Activated B cell treated with CpG ODN at 0.5 μM for 24 hours (primary cell): Measurements from ENCODE around the gene GABRG3. TPM values are rescaled to one million over a fixed set of nuclear protein-coding genes. Genes with fewer than 3 reads are reported as not detected.

ENCODE experiments used
- ATAC-seq: fragments of 200-7000 bp; cut with Tn5 transposase; one replicate; pipeline ENCODE4 v1.10.0; 2021; ENCODE audit warnings: low read depth, mild to moderate bottlenecking, moderate library complexity
- CTCF ChIA-PET: fragments of 350-600 bp; sonication (Branson Sonifier 250); formaldehyde crosslinking; loops from one replicate; lab custom pipeline; 2021; ENCODE audit warnings: antibody characterized with exemption; lab: Charles Lee
- POLR2A ChIA-PET: fragments of 350-600 bp; sonication (Branson Sonifier 250); formaldehyde crosslinking; loops from one replicate; lab custom pipeline; 2021; ENCODE audit warnings: antibody characterized with exemption; lab: Charles Lee
- DNase-seq: peaks from one replicate; pipeline ENCODE4 v3.0.0; 2022
- H3K27ac Mint-ChIP-seq: one replicate; pipeline ENCODE4 v1.8.0; 2020; ENCODE audit warnings: mixed read lengths
- H3K27me3 Mint-ChIP-seq: one replicate; pipeline ENCODE4 v1.8.0; 2021; ENCODE audit warnings: mixed read lengths
- H3K36me3 Mint-ChIP-seq: one replicate; pipeline ENCODE4 v1.8.0; 2021; ENCODE audit warnings: low read depth, mixed read lengths
- H3K4me1 Mint-ChIP-seq: one replicate; pipeline ENCODE4 v1.8.0; 2021; ENCODE audit warnings: mixed read lengths
- H3K4me3 Mint-ChIP-seq: one replicate; pipeline ENCODE4 v1.8.0; 2020; ENCODE audit warnings: mild to moderate bottlenecking, mixed read lengths
- H3K9me3 Mint-ChIP-seq: one replicate; pipeline ENCODE4 v1.8.0; 2020; ENCODE audit warnings: mixed read lengths
- intact Hi-C: fragments of 100-400 bp; cut with micrococcal nuclease; formaldehyde crosslinking; loops from one replicate; pipeline ENCODE4 v1.15.1; 2024
- total RNA-seq: library from RNA; stranded (reverse); gene quantifications from 2 replicates; pipeline ENCODE4 v1.2.3, GENCODE V29; 2022
- TF ChIP-seq, protein P1 (sequence below): fragments of 200-600 bp; IDR thresholded peaks from one replicate; pipeline ENCODE4 v1.8.0; 2022; ENCODE audit warnings: antibody characterized with exemption, mild to moderate bottlenecking

Gene GABRG3
- total RNA-seq, 1 donor from 2014 or later: not detected

DNA sequence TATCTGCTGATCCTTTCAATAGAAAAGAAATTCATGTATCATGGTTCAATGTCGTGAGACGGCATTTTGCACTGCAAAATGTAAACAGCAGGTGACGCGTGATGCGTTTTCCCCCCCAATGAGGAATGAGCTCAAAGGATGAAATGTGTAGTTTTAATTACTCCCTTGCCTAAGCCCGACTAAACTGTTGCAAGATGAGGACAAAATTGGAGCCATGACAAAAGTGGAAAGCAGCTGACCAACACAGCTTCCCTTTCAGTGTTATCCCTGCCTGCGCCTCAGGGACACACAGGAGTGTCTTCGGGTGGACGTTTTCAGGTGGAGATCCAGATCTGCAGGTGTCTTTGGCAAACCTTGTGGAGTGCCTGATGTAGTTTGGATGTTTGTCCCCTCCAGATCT, 92.0 kb downstream of the GABRG3 start:
- Mint-ChIP-seq H3K9me3 (peaks cover 3% of the 10 kb centered on the region), H3K27ac (no peak overlapping the region), H3K4me3 (no peak overlapping the region), H3K4me1 (no peaks in the 10 kb centered on the region), H3K36me3 (no peaks in the 10 kb centered on the region), H3K27me3 (no peaks in the 10 kb centered on the region)
- DNase-seq (no peak), ATAC-seq (no peak)
- POLR2A ChIA-PET: no interaction called here
- intact Hi-C loops: no loop called here
- CTCF ChIA-PET: no interaction called here
- TF ChIP-seq, protein P1, sequence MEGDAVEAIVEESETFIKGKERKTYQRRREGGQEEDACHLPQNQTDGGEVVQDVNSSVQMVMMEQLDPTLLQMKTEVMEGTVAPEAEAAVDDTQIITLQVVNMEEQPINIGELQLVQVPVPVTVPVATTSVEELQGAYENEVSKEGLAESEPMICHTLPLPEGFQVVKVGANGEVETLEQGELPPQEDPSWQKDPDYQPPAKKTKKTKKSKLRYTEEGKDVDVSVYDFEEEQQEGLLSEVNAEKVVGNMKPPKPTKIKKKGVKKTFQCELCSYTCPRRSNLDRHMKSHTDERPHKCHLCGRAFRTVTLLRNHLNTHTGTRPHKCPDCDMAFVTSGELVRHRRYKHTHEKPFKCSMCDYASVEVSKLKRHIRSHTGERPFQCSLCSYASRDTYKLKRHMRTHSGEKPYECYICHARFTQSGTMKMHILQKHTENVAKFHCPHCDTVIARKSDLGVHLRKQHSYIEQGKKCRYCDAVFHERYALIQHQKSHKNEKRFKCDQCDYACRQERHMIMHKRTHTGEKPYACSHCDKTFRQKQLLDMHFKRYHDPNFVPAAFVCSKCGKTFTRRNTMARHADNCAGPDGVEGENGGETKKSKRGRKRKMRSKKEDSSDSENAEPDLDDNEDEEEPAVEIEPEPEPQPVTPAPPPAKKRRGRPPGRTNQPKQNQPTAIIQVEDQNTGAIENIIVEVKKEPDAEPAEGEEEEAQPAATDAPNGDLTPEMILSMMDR: no peak

DNA sequence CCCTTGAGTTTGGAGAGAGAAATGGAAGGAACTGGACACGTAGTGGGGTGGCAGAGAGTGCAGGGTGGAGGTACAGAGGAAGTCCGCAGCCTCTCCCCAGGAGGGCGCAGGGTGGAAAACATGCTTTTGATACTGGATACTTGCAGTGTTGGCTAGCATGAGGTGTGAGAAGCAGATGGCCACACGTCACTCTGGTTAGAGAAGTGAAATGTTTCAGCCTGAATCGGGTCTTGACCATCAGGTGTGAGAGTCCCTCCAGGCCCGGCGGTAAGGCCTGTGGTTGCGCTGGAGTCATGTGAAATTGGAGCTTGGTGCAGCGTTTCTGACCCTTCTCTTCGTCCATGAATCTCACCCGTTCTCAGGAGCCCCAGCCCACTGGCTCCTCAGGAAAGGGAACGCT, 93.1 kb downstream of the GABRG3 start:
- POLR2A ChIA-PET: no interaction called here
- DNase-seq (no peak), ATAC-seq (no peak)
- CTCF ChIA-PET: no interaction called here
- Mint-ChIP-seq H3K4me3 (no peak overlapping the region), H3K9me3 (peaks cover 9% of the 10 kb centered on the region), H3K27ac (no peak overlapping the region), H3K27me3 (no peaks in the 10 kb centered on the region), H3K36me3 (no peaks in the 10 kb centered on the region), H3K4me1 (no peaks in the 10 kb centered on the region)
- TF ChIP-seq, protein P1: no peak
- intact Hi-C loops: no loop called here

DNA sequence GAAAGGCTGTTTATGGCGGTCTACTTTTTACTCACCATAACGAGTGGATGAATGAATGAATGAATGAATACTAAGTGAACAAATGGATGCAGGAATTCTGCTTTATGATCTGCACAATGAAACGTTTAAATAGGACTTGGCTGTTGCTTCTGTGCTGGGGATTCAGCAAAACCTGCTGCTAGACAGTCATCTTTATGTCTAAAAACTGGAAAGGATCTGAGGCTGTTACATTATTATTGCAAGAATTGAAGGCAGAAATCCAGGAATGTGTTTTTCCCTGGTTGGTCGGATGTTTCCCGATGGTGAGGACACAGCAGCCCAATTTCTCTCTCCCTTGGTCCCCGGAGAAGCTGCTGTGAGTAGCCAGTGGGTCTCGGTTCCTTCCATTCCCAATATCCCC, 94.2 kb downstream of the GABRG3 start:
- no peak for ATAC-seq
- intact Hi-C loops: no loop called here
- no peak overlapping the region for H3K4me3 Mint-ChIP-seq
- no peak for DNase-seq
- no peaks in the 10 kb centered on the region for H3K36me3 Mint-ChIP-seq
- TF ChIP-seq, protein P1: no peak
- ChIA-PET CTCF (no interaction called here), POLR2A (no interaction called here)
- H3K27ac Mint-ChIP-seq: no peak overlapping the region
- H3K27me3 Mint-ChIP-seq: no peaks in the 10 kb centered on the region
- peaks cover 13% of the 10 kb centered on the region for H3K9me3 Mint-ChIP-seq
- H3K4me1 Mint-ChIP-seq: no peaks in the 10 kb centered on the region

DNA sequence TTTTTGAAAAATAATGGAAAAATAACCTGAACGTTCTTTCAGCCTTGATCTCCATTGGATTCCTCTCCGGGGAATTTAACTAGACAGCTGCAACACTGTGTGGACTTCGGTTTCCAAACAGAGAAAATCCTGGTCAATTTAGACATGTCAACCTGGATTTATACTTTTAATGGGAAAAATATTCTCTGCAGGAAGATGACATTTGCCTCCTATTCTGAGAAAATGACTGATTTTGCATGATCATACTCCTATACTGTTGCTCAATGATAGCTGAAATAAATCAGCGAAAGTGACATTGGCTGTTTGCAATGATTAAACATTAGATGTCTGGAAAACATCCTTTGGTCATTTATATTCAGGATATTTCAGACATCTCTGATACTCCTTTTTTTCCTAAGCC, 94.8 kb downstream of the GABRG3 start:
- no peaks in the 10 kb centered on the region for H3K27me3 Mint-ChIP-seq
- H3K9me3 Mint-ChIP-seq: peaks cover 13% of the 10 kb centered on the region
- ATAC-seq (no peak), DNase-seq (no peak)
- POLR2A ChIA-PET: no interaction called here
- H3K4me1 Mint-ChIP-seq: no peaks in the 10 kb centered on the region
- no peak overlapping the region for H3K4me3 Mint-ChIP-seq
- CTCF ChIA-PET: no interaction called here
- TF ChIP-seq, protein P1: no peak
- H3K36me3 Mint-ChIP-seq: no peaks in the 10 kb centered on the region
- H3K27ac Mint-ChIP-seq: no peak overlapping the region
- intact Hi-C loops: no loop called here

DNA sequence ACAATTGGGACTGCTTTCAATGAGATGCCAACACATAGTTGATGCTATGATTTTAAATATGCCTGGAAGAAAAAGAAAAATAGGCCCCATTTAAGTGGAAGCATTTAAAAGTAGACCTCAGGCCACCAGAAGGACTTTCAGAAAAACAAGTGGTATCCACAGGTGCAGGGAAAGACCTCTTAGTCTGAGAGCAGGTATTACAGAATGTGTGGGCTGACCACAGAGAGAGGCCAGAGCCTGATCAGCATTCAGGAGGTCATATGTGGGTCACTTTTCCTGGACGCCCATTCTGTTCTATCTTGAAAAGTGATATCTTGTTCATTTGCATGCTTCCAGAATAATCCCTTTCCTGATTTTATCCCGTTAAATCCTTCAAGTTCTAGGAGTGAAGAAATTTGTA, 95.5 kb downstream of the GABRG3 start:
- DNase-seq: no peak
- CTCF ChIA-PET: no interaction called here
- intact Hi-C loops: no loop called here

More for the DNA sequence above, 95.5 kb downstream of the GABRG3 start:
- Mint-ChIP-seq H3K27ac (no peak overlapping the region), H3K4me3 (no peak overlapping the region), H3K4me1 (no peaks in the 10 kb centered on the region), H3K27me3 (no peaks in the 10 kb centered on the region), H3K9me3 (peaks cover 13% of the 10 kb centered on the region), H3K36me3 (no peaks in the 10 kb centered on the region)
- POLR2A ChIA-PET: no interaction called here
- ATAC-seq: no peak
- TF ChIP-seq, protein P1: no peak
